IMR-90 (cell line): ENCODE data around the gene ITPR2. TPM values are rescaled to one million over a fixed set of nuclear protein-coding genes. Genes with fewer than 3 reads are reported as not detected.

Experiments
- ATAC-seq: fragments of 200-7000 bp; cut with Tn5 transposase; 2 replicates; pipeline ENCODE4 v1.9.1; 2020; ENCODE audit warnings: low read depth, mild to moderate bottlenecking, moderate library complexity
- BruUV-seq: library from RNA; stranded (reverse); fragments of 400-500 nt; replicated peaks from 2 replicates; lab custom pipeline; 2021; lab: Mats Ljungman, UMichigan
- CTCF ChIA-PET: fragments of 300-600 bp; formaldehyde crosslinking; extraction: SDS; loops from one replicate; lab custom pipeline; 2021; ENCODE audit warnings: antibody characterized with exemption; lab: Yijun Ruan, JAX
- POLR2A ChIA-PET: fragments of 300-600 bp; sonication (Branson Sonifier 250); formaldehyde crosslinking; loops from one replicate; lab custom pipeline; 2022; ENCODE audit warnings: antibody characterized with exemption; ENCODE audit not compliant: unreplicated experiment; lab: Charles Lee
- DNase-seq: peaks from one replicate; pipeline ENCODE4 v3.0.0; 2013
- H2AFZ ChIP-seq: replicated peaks from 2 replicates; pipeline ENCODE3; 2013; ENCODE audit warnings: low read length, mild to moderate bottlenecking; ENCODE audit not compliant: poor library complexity
- H2AK5ac ChIP-seq: 2 replicates; pipeline ENCODE4 v1.6.1; 2013; ENCODE audit warnings: low read depth, low read length, inconsistent platforms
- H2AK9ac ChIP-seq: replicated peaks from 2 replicates; pipeline ENCODE3; 2013; ENCODE audit warnings: mild to moderate bottlenecking, low read depth, low read length, moderate library complexity; ENCODE audit not compliant: poor library complexity
- H2BK120ac ChIP-seq: 2 replicates; pipeline ENCODE4 v1.6.1; 2013; ENCODE audit warnings: low read depth, low read length, inconsistent platforms
- H2BK15ac ChIP-seq: 3 replicates; pipeline ENCODE4 v1.6.1; 2013; ENCODE audit warnings: low read depth, low read length, inconsistent platforms
- H2BK20ac ChIP-seq: 2 replicates; pipeline ENCODE4 v1.6.1; 2013; ENCODE audit warnings: low read depth, mild to moderate bottlenecking, inconsistent platforms, low read length, moderate library complexity
- H2BK5ac ChIP-seq: 2 replicates; pipeline ENCODE4 v1.6.1; 2013; ENCODE audit warnings: mild to moderate bottlenecking, low read depth, low read length, inconsistent platforms; ENCODE audit not compliant: poor library complexity, severe bottlenecking
- H3K14ac ChIP-seq: replicated peaks from 2 replicates; pipeline ENCODE4 v1.6.1; 2013; ENCODE audit warnings: low read depth, low read length, inconsistent platforms
- H3K18ac ChIP-seq: 2 replicates; pipeline ENCODE4 v1.6.1; 2013; ENCODE audit warnings: low read depth, low read length, control low read depth
- H3K23ac ChIP-seq: 2 replicates; pipeline ENCODE4 v1.6.1; 2013; ENCODE audit warnings: low read depth, low read length, inconsistent platforms
- H3K27ac ChIP-seq: 2 replicates; pipeline ENCODE4 v1.5.1; 2013; ENCODE audit warnings: mild to moderate bottlenecking, control low read depth, low read length; ENCODE audit not compliant: insufficient read depth
- H3K27me3 ChIP-seq: 2 replicates; pipeline ENCODE4 v1.6.1; 2013; ENCODE audit warnings: low read length; ENCODE audit not compliant: control insufficient read depth, insufficient read depth
- H3K36me3 ChIP-seq: 2 replicates; pipeline ENCODE4 v1.6.1; 2013; ENCODE audit warnings: low read length, mixed read lengths; ENCODE audit not compliant: control insufficient read depth, insufficient read depth
- H3K4ac ChIP-seq: 2 replicates; pipeline ENCODE4 v1.6.1; 2013; ENCODE audit warnings: low read depth, low read length, inconsistent platforms
- H3K4me1 ChIP-seq: 2 replicates; pipeline ENCODE4 v1.6.1; 2013; ENCODE audit warnings: low read length, mixed read lengths; ENCODE audit not compliant: control insufficient read depth, insufficient read depth
- H3K4me2 ChIP-seq: 2 replicates; pipeline ENCODE4 v1.6.1; 2013; ENCODE audit warnings: low read depth, mild to moderate bottlenecking, control low read depth, low read length, moderate library complexity
- H3K4me3 ChIP-seq: 2 replicates; pipeline ENCODE4 v1.5.1; 2013; ENCODE audit warnings: low read depth, mild to moderate bottlenecking, control low read depth, low read length, moderate library complexity; ENCODE audit not compliant: insufficient read depth
- H3K56ac ChIP-seq: 2 replicates; pipeline ENCODE4 v1.6.1; 2013; ENCODE audit warnings: low read length, inconsistent platforms; ENCODE audit not compliant: insufficient read depth; ENCODE audit errors: extremely low read depth
- H3K79me1 ChIP-seq, 2 experiments: 2 replicates each; pipeline ENCODE4 v1.6.1; 2013; ENCODE audit warnings: low read length in 2 of 2, inconsistent platforms in 1 of 2, low read depth in 1 of 2
- H3K9ac ChIP-seq: 2 replicates; pipeline ENCODE4 v1.6.1; 2013; ENCODE audit warnings: low read depth, low read length, control low read depth
- H3K9me1 ChIP-seq: 2 replicates; pipeline ENCODE4 v1.6.1; 2013; ENCODE audit warnings: low read length, inconsistent platforms; ENCODE audit not compliant: insufficient read depth
- H3K9me3 ChIP-seq: 2 replicates; pipeline ENCODE4 v1.6.1; 2013; ENCODE audit warnings: low read length; ENCODE audit not compliant: control insufficient read depth, insufficient read depth
- H4K20me1 ChIP-seq: 2 replicates; pipeline ENCODE4 v1.6.1; 2013; ENCODE audit warnings: low read length, inconsistent platforms; ENCODE audit not compliant: insufficient read depth
- H4K5ac ChIP-seq: 2 replicates; pipeline ENCODE4 v1.6.1; 2013; ENCODE audit warnings: mild to moderate bottlenecking, low read depth, low read length, control low read depth
- H4K8ac ChIP-seq, 2 experiments: 2 replicates each; pipeline ENCODE4 v1.6.1; 2013; ENCODE audit warnings: low read depth in 2 of 2, low read length in 2 of 2, control low read depth in 1 of 2, inconsistent platforms in 1 of 2
- H4K91ac ChIP-seq: 2 replicates; pipeline ENCODE4 v1.6.1; 2013; ENCODE audit warnings: low read depth, low read length, inconsistent platforms; ENCODE audit not compliant: insufficient read depth
- BHLHE40 ChIP-seq: fragments of 150-350 bp; IDR thresholded peaks from 2 replicates; pipeline ENCODE4 v1.6.1; 2016; ENCODE audit warnings: mild to moderate bottlenecking, low read depth, low read length
- CEBPB ChIP-seq: IDR thresholded peaks from 2 replicates; pipeline ENCODE4 v1.6.1; 2012; ENCODE audit warnings: low read depth, low read length, improper control_type of control experiment
- CHD1 ChIP-seq: IDR thresholded peaks from 2 replicates; pipeline ENCODE4 v1.6.1; 2012; ENCODE audit warnings: low read depth, low read length, improper control_type of control experiment
- FOS ChIP-seq: fragments of 150-350 bp; IDR thresholded peaks from 2 replicates; pipeline ENCODE4 v1.6.1; 2016; ENCODE audit warnings: low read depth, low read length
- MAFK ChIP-seq: IDR thresholded peaks from 2 replicates; pipeline ENCODE4 v1.6.1; 2012; ENCODE audit warnings: low read depth, low read length, improper control_type of control experiment
- MXI1 ChIP-seq: IDR thresholded peaks from 2 replicates; pipeline ENCODE4 v1.6.1; 2012; ENCODE audit warnings: low read depth, mild to moderate bottlenecking, low read length, moderate library complexity, borderline replicate concordance
- NFE2L2 ChIP-seq: fragments of 150-350 bp; IDR thresholded peaks from 2 replicates; pipeline ENCODE4 v1.6.1; 2016; ENCODE audit warnings: low read depth, mild to moderate bottlenecking, low read length
- POLR2A ChIP-seq: IDR thresholded peaks from 2 replicates; pipeline ENCODE4 v1.6.1; 2012; ENCODE audit warnings: mild to moderate bottlenecking, low read depth, low read length
- RAD21 ChIP-seq: IDR thresholded peaks from 2 replicates; pipeline ENCODE4 v1.6.1; 2012; ENCODE audit warnings: low read length, improper control_type of control experiment
- RCOR1 ChIP-seq: IDR thresholded peaks from 2 replicates; pipeline ENCODE4 v1.6.1; 2012; ENCODE audit warnings: mild to moderate bottlenecking, low read length, improper control_type of control experiment; ENCODE audit not compliant: insufficient replicate concordance
- RFX5 ChIP-seq: IDR thresholded peaks from 2 replicates; pipeline ENCODE4 v1.8.0; 2012; ENCODE audit warnings: low read depth, mild to moderate bottlenecking, low read length, moderate library complexity
- SMC3 ChIP-seq: fragments of 150-350 bp; IDR thresholded peaks from 2 replicates; pipeline ENCODE4 v1.6.1; 2016; ENCODE audit warnings: low read depth, mild to moderate bottlenecking, antibody characterized with exemption, low read length, moderate library complexity
- WGBS, 2 experiments: methylation state at CpG; one replicate each; pipeline versions ENCODE4 v1.1.5 to v1.1.7; 2013; ENCODE audit warnings: missing lambda C conversion rate in 2 of 2; ENCODE audit not compliant: insufficient read length in 1 of 2; ENCODE audit errors: extremely low coverage in 2 of 2; 5-methylcytosine and 5-hydroxymethylcytosine counted together
- dilution Hi-C: fragments of 300-500 bp; cut with HindIII; formaldehyde crosslinking; loops from one replicate; pipeline ENCODE4 v1.14.3; 2018; ENCODE audit warnings: low sequenced_read_pairs; ENCODE audit not compliant: unreplicated experiment
- in situ Hi-C: fragments of 300-500 bp; cut with MboI; formaldehyde crosslinking; loops from 3 replicates; pipeline ENCODE4 v1.14.3; 2019; ENCODE audit warnings: low sequenced_read_pairs, inconsistent platforms, mixed read lengths
- intact Hi-C: fragments of 100-400 bp; cut with micrococcal nuclease; formaldehyde crosslinking; loops from 2 replicates; pipeline ENCODE4 v1.10.0; 2022
- polyA plus RNA-seq, 3 experiments: library from polyadenylated mRNA; depleted of rRNA; stranded (reverse); fragments of >200 nt; gene quantifications; 2 replicates each; pipeline ENCODE4 v1.2.3, GENCODE V29; 2012; ENCODE audit warnings: low replicate concordance in 1 of 3
- total RNA-seq: library from RNA; depleted of rRNA; stranded (reverse); fragments of >200 nt; gene quantifications from 2 replicates; pipeline ENCODE4 v1.2.3, GENCODE V29; 2012
- TF ChIP-seq, protein P1 (sequence below): fragments of 150-350 bp; IDR thresholded peaks from 2 replicates; pipeline ENCODE4 v1.6.1; 2016; ENCODE audit warnings: low read depth, mild to moderate bottlenecking, low read length, moderate library complexity, borderline replicate concordance
- TF ChIP-seq, protein P2 (sequence below): conservative IDR thresholded peaks from 2 replicates; pipeline ENCODE4 v1.5.1; 2012; ENCODE audit warnings: mild to moderate bottlenecking, low read depth, low read length, improper control_type of control experiment
- TF ChIP-seq, protein P3 (sequence below): fragments of 150-350 bp; IDR thresholded peaks from 2 replicates; pipeline ENCODE4 v1.6.1; 2017; ENCODE audit warnings: mild to moderate bottlenecking, antibody characterized with exemption, low read length, low read depth

The ITPR2 gene
- total and polyA plus RNA-seq, 2 of the 4 experiments (the other 2 are of a cell fraction): 1.2 to 9.0 TPM

GRCh38 chr12:26380897-26381296 is 452.1 kb downstream of the ITPR2 start:
- Histone ChIP-seq H3K27me3 (no peaks in the 10 kb centered on the region), H2AK9ac (no peak overlapping the region), H3K23ac (no peak overlapping the region), H3K4me1 (no peaks in the 10 kb centered on the region), H4K91ac (no peak overlapping the region), H2BK120ac (no peak overlapping the region), H3K9me3 (no peaks in the 10 kb centered on the region), H3K56ac (no peak overlapping the region), H3K4me2 (no peak overlapping the region), H3K4ac (no peak overlapping the region), H3K4me3 (no peak overlapping the region), H2AK5ac (no peak overlapping the region), H2BK15ac (no peak overlapping the region), H2BK5ac (no peak overlapping the region), H3K18ac (no peak overlapping the region), H3K27ac (no peak overlapping the region), H3K36me3 (no peaks in the 10 kb centered on the region), H4K20me1 (no peaks in the 10 kb centered on the region), H2AFZ (no peak overlapping the region), H4K5ac (no peak overlapping the region), H2BK20ac (no peak overlapping the region), H3K14ac (no peak overlapping the region), H3K79me1 (no peaks in the 10 kb centered on the region), H4K8ac (no peak overlapping the region), H3K9ac (no peak overlapping the region), H3K9me1 (no peaks in the 10 kb centered on the region)
- ChIA-PET POLR2A (no interaction called here), CTCF (no interaction called here)
- DNase-seq (no peak), ATAC-seq (no peak)
- no peak for TF ChIP-seq NFE2L2
- no peak for TF ChIP-seq FOS
- TF ChIP-seq, protein P1, sequence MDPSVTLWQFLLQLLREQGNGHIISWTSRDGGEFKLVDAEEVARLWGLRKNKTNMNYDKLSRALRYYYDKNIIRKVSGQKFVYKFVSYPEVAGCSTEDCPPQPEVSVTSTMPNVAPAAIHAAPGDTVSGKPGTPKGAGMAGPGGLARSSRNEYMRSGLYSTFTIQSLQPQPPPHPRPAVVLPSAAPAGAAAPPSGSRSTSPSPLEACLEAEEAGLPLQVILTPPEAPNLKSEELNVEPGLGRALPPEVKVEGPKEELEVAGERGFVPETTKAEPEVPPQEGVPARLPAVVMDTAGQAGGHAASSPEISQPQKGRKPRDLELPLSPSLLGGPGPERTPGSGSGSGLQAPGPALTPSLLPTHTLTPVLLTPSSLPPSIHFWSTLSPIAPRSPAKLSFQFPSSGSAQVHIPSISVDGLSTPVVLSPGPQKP: no peak
- TF ChIP-seq, protein P2, sequence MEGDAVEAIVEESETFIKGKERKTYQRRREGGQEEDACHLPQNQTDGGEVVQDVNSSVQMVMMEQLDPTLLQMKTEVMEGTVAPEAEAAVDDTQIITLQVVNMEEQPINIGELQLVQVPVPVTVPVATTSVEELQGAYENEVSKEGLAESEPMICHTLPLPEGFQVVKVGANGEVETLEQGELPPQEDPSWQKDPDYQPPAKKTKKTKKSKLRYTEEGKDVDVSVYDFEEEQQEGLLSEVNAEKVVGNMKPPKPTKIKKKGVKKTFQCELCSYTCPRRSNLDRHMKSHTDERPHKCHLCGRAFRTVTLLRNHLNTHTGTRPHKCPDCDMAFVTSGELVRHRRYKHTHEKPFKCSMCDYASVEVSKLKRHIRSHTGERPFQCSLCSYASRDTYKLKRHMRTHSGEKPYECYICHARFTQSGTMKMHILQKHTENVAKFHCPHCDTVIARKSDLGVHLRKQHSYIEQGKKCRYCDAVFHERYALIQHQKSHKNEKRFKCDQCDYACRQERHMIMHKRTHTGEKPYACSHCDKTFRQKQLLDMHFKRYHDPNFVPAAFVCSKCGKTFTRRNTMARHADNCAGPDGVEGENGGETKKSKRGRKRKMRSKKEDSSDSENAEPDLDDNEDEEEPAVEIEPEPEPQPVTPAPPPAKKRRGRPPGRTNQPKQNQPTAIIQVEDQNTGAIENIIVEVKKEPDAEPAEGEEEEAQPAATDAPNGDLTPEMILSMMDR: no peak
- no peak for TF ChIP-seq RAD21
- no peak for TF ChIP-seq POLR2A
- TF ChIP-seq CEBPB: no peak
- TF ChIP-seq RCOR1: no peak
- no peak for TF ChIP-seq CHD1
- TF ChIP-seq RFX5: no peak
- TF ChIP-seq, protein P3, sequence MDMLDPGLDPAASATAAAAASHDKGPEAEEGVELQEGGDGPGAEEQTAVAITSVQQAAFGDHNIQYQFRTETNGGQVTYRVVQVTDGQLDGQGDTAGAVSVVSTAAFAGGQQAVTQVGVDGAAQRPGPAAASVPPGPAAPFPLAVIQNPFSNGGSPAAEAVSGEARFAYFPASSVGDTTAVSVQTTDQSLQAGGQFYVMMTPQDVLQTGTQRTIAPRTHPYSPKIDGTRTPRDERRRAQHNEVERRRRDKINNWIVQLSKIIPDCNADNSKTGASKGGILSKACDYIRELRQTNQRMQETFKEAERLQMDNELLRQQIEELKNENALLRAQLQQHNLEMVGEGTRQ: no peak
- no peak for TF ChIP-seq SMC3
- no peak for TF ChIP-seq MAFK
- TF ChIP-seq BHLHE40: no peak
- no peak for TF ChIP-seq MXI1
- BruUV-seq: no TSS peak
- no CpG with 5 or more reads among the region's 1 CpG for WGBS, 2 experiments
- dilution Hi-C loops: no loop called here
- in situ Hi-C loops: no loop called here
- intact Hi-C loops: no loop called here
